ENCODE measurements around the gene CAMK2N1. TPM values are rescaled to one million over a fixed set of nuclear protein-coding genes. Genes with fewer than 3 reads are reported as not detected.
"Not testable (repeated sequence)": the region's sequence is repeated elsewhere in the genome, so short reads cannot be mapped to it uniquely, and the experiment has no call there.

Gene CAMK2N1
- total RNA-seq, 2 donors from 2014 or later: 7.3 to 15.9 TPM

- Histone ChIP-seq H3K36me3 (peaks cover 35% of the 10 kb centered on the region), H3K4me3 (no peak overlapping the region), H3K27me3 (replicated peaks; ENCODE audit: insufficient read depth) (no peaks in the 10 kb centered on the region), H3K27ac (no peak overlapping the region), H3K9me3 (no peaks in the 10 kb centered on the region), H3K4me1 (ENCODE audit: control insufficient read depth in 1 of 2, low read depth in 2 of 2) (no peaks in the 10 kb centered on the region)
- no peak for DNase-seq (ENCODE audit: low spot score)
- no peak for ATAC-seq (ENCODE audit: insufficient number of reproducible peaks, low FRiP score, low read depth)
- TF ChIP-seq, protein P1, sequence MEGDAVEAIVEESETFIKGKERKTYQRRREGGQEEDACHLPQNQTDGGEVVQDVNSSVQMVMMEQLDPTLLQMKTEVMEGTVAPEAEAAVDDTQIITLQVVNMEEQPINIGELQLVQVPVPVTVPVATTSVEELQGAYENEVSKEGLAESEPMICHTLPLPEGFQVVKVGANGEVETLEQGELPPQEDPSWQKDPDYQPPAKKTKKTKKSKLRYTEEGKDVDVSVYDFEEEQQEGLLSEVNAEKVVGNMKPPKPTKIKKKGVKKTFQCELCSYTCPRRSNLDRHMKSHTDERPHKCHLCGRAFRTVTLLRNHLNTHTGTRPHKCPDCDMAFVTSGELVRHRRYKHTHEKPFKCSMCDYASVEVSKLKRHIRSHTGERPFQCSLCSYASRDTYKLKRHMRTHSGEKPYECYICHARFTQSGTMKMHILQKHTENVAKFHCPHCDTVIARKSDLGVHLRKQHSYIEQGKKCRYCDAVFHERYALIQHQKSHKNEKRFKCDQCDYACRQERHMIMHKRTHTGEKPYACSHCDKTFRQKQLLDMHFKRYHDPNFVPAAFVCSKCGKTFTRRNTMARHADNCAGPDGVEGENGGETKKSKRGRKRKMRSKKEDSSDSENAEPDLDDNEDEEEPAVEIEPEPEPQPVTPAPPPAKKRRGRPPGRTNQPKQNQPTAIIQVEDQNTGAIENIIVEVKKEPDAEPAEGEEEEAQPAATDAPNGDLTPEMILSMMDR (IDR thresholded peaks at IDR 0.05): no peak
Observed at GRCh38 chr1:20499718-20500117, 13.7 kb upstream of the CAMK2N1 start.

GRCh38 chr1:20499105-20499504, 13.1 kb upstream of the CAMK2N1 start:
- peaks cover 0 to 6% of the 10 kb centered on the region in 2 donors for H3K4me1 ChIP-seq (ENCODE audit: control insufficient read depth in 1 of 2, low read depth in 2 of 2)
- no peak overlapping the region for H3K27ac ChIP-seq
- no peak overlapping the region for H3K4me3 ChIP-seq
- no peak for ATAC-seq (ENCODE audit: insufficient number of reproducible peaks, low FRiP score, low read depth)
- H3K27me3 ChIP-seq (replicated peaks; ENCODE audit: insufficient read depth): no peaks in the 10 kb centered on the region
- no peaks in the 10 kb centered on the region for H3K9me3 ChIP-seq
- DNase-seq (ENCODE audit: low spot score): no peak
- peaks cover 35% of the 10 kb centered on the region for H3K36me3 ChIP-seq
- TF ChIP-seq, protein P1 (IDR thresholded peaks at IDR 0.05): no peak

- TF ChIP-seq, protein P1 (IDR thresholded peaks at IDR 0.05): no peak
- Histone ChIP-seq H3K4me3 (no peak overlapping the region), H3K4me1 (ENCODE audit: control insufficient read depth in 1 of 2, low read depth in 2 of 2) (peaks cover 0 to 8% of the 10 kb centered on the region in 2 donors), H3K9me3 (no peaks in the 10 kb centered on the region), H3K36me3 (peaks cover 35% of the 10 kb centered on the region), H3K27me3 (replicated peaks; ENCODE audit: insufficient read depth) (no peaks in the 10 kb centered on the region), H3K27ac (no peak overlapping the region)
- no peak for ATAC-seq (ENCODE audit: insufficient number of reproducible peaks, low FRiP score, low read depth)
- no peak for DNase-seq (ENCODE audit: low spot score)
Observed at GRCh38 chr1:20498116-20498515, 12.1 kb upstream of the CAMK2N1 start.

DNA sequence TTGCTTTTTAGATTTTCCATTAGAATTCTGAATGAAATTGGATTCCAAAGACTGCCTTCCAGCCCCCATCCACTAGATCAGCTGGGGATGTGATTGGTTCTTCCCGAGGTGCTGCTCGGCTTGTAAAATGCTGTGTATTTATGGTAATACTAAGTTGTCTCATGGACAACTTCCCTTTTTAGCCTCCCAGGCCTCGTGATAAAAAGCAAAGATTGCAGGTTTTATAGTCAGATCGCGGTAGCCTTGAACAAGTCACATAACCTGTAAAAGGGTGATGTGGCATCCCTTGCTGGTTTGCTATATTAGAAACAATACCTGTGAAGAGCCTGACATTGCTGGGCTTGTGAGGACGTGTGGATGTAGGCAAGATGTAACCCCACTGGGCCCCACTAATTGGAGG, 11.5 kb upstream of the CAMK2N1 start:
- DNase-seq (ENCODE audit: low spot score): no peak
- H3K9me3 ChIP-seq: no peaks in the 10 kb centered on the region
- TF ChIP-seq, protein P1 (IDR thresholded peaks at IDR 0.05): no peak
- no peaks in the 10 kb centered on the region for H3K27me3 ChIP-seq (replicated peaks; ENCODE audit: insufficient read depth)
- H3K27ac ChIP-seq: no peak overlapping the region
- ATAC-seq (ENCODE audit: insufficient number of reproducible peaks, low FRiP score, low read depth): no peak
- H3K4me3 ChIP-seq: no peak overlapping the region
- H3K36me3 ChIP-seq: peaks cover 34% of the 10 kb centered on the region
- H3K4me1 ChIP-seq (ENCODE audit: control insufficient read depth in 1 of 2, low read depth in 2 of 2): peaks cover 0 to 8% of the 10 kb centered on the region in 2 donors

- ATAC-seq (ENCODE audit: insufficient number of reproducible peaks, low FRiP score, low read depth); H3K27ac ChIP-seq; H3K4me3 ChIP-seq; H3K27me3 ChIP-seq (replicated peaks; ENCODE audit: insufficient read depth); H3K4me1 ChIP-seq (ENCODE audit: control insufficient read depth in 1 of 2, low read depth in 2 of 2); H3K9me3 ChIP-seq; DNase-seq (ENCODE audit: low spot score): not testable (repeated sequence)
- peaks cover 28% of the 10 kb centered on the region for H3K36me3 ChIP-seq
Observed at GRCh38 chr1:20496725-20497383, 10.8 kb upstream of the CAMK2N1 start.

DNA sequence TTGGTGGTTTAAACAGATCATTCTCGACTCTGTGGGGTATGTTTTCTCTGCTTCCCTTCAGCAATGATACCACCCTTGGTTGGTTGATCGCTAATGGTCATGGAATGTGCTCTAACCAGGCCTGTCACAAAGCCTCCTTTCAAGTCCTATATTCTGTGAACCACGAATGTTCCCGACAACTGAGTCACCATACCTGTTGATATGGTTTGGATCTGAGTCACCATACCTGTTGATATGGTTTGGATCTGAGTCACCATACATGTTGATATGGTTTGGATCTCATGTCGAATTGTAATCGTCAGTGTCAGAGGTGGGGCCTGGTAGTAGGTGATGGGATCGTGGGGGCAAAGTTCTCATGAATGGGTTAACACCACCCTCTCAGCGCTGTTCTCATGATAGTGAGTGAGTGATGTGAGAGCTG, 10.2 kb upstream of the CAMK2N1 start:
- Histone ChIP-seq H3K9me3 (no peaks in the 10 kb centered on the region), H3K4me1 (ENCODE audit: control insufficient read depth in 1 of 2, low read depth in 2 of 2) (peaks cover 0 to 8% of the 10 kb centered on the region in 2 donors), H3K27ac (no peak overlapping the region), H3K36me3 (peaks cover 22% of the 10 kb centered on the region), H3K27me3 (replicated peaks; ENCODE audit: insufficient read depth) (no peaks in the 10 kb centered on the region), H3K4me3 (no peak overlapping the region)
- TF ChIP-seq, protein P1 (IDR thresholded peaks at IDR 0.05): no peak
- ATAC-seq (ENCODE audit: insufficient number of reproducible peaks, low FRiP score, low read depth): no peak
- no peak for DNase-seq (ENCODE audit: low spot score)
